NCI-H1417 treated with DMSO at 0.1 percent for 48 hours (cell line): ENCODE measurements around the gene AKT3.
"Not testable (repeated sequence)": the region's sequence is repeated elsewhere in the genome, so short reads cannot be mapped to it uniquely, and the experiment has no call there.

Source experiments
- DNase-seq: peaks from one replicate; lab custom pipeline; 2025; lab: John Stamatoyannopoulos, UW

The AKT3 gene

DNA sequence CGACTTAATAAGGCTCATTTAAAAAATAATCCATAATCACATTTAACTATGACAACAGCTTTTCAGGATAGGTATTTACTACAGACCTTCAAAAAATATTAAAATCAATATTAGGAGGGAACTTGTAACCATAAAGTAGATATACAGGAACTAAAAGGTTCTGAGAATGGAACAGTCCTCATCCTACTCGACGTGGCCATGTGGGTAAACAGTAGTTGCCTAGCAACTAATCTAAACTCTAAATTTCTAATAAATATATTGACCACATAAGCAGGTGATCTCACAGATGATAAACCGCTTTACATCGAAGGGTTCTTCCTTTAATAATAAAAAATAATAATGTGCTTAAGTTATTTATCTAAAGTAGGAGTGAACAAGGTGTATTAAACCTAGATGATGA is 7.9 kb downstream of the AKT3 start:
- no peak for DNase-seq

DNA sequence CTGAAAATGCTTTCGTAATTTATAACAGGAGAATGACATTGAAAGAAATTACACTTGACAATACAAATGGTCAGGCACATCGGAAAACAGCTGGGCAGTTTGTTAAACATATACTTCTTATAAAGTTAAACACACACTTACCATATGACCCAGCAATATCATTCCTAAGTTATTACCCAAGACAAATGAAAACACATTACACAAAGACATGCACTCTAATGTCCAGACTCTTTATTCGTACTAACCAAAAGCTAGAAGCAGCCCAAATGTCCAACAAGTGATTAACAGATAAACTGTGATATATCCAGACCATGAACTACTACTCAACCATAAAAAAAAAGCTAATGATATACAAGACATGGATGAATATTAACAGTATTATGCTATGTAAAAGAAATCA is 8.5 kb downstream of the AKT3 start:
- DNase-seq = no peak

GRCh38 chr1:243837907-243838535 is 12.0 kb downstream of the AKT3 start:
- DNase-seq = no peak

GRCh38 chr1:243834130-243834529 is 15.9 kb downstream of the AKT3 start:
- DNase-seq = no peak

DNA sequence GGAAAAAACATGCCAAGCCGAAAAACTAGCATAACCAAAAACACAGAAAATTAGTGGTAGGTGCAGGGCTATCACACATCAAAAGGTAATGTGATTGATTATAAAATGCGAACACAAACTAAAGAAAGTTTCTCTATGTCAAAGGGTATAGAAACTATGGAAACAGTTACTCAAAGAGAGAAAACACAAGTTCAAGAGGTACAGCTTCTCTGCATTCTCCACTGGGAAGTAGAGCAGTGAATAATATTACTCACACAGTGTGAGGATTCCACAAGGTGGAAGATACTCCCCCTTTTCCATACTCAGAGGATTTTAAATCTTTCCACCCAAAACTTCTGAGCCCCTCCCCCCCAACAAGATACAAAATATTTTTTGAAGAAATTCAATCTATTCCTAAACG is 18.6 kb downstream of the AKT3 start:
- no peak for DNase-seq

DNA sequence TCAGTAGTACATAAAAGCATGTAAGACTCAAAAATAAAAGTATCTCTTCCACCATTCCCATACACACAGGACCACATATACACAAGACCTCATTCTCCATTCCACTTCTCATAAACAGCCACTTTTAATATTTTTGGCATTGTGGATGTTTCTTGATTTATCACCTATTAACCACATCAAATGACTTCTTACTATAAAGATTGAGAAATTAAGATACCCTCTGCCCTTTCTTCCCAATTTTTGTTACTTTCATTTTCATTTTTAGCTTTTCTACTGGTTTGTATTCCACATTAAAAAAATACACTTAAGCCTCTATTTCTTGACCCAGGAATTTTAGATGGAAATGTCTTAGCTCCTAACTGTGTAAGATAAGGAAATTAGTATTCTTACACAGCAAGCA is 22.8 kb downstream of the AKT3 start:
- DNase-seq = no peak

DNA sequence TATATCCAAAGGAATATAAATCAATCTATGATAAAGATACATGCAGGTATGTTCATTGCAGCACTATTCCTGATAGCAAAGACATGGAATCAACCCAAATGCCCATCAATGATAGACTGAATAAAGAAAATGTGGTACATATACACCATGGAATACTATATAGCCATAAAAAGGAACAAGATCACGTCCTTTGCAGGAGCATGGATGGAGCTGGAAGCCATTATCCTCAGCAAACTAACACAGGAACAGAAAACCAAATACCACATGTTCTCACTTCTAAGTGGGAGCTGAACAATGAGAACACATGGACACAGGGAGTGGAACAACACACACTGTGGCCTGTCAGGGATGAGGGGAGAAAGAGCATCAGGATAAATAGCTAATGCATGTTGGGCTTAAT is 25.1 kb downstream of the AKT3 start:
- not testable (repeated sequence) for DNase-seq

DNA sequence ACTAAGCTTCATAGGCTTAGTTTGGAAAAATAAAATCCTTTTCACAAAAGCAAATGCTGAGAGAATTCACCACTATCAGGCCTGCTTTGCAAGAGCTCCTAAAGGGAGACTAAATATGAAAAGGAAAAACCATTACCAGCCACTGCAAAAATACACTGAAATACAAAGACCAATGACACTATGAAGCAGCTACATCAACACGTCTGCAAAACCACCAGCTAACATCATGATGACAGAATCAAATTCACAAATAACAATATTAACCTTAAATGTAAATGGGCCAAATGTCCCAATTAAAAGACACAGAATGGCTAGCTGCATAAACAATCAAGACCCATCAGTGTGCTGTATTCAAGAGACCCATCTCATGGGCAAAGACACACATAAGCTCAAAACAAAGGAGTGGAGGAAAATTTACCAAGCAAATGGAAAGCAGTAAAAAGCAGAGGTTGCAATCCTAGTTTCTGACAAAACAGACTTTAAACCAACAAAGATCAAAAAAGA is 28.8 kb downstream of the AKT3 start:
- no peak for DNase-seq

GRCh38 chr1:243819438-243819839 is 30.6 kb downstream of the AKT3 start:
- no peak for DNase-seq

DNA sequence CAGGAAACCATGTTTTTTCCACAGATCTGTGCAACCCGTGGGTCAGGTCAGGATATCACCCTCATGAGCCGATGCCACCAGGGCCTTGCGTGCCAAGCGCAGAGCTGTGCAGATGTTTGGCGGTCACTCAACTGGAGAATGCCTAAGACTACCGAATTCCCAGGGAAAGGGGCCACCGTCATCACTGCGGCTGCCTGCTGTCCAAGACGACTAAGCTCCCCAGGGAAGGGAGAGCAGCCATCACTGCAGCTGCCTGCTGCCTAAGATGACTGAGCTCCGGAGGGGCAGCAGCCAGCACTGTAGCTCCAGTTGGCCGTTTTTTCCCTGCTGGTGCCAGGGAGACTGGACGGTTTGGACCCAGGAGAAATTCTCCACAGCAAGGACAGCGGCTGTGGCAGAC is 31.1 kb downstream of the AKT3 start:
- DNase-seq = no peak

DNA sequence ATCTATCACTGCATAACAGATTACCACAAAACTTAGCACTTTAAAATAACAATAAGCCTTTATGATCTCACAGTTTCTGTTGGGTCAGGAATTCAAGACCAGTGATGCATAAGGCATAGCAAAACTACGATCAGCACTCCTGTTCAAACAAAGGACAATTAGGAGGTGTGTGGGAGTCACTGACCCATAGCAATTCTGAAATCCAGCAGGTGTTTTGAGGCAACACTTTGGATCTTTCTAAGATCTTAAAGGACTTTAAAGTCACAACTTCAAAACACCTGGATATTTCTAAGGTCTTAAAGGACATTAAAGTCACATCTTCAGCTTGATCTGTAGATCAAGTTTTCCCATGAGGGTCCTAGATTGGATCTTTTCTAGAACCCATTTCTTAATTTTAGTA is 35.3 kb downstream of the AKT3 start:
- DNase-seq = no peak

DNA sequence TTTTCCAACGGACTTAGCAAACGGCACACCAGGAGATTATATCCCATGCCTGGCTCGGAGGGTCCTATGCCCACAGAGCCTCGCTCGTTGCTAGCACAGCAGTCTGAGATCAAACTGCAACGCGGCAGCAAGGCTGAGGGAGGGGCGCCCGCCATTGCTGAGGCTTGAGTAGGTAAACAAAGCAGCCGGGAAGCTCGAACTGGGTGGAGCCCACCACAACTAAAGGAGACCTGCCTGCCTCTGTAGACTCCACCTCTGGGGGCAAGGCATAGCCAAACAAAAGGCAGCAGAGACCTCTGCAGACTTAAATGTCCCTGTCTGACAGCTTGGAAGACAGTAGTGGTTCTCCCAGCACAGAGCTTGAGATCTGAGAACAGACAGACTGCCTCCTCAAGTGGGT is 42.7 kb downstream of the AKT3 start:
- DNase-seq = not testable (repeated sequence)

DNA sequence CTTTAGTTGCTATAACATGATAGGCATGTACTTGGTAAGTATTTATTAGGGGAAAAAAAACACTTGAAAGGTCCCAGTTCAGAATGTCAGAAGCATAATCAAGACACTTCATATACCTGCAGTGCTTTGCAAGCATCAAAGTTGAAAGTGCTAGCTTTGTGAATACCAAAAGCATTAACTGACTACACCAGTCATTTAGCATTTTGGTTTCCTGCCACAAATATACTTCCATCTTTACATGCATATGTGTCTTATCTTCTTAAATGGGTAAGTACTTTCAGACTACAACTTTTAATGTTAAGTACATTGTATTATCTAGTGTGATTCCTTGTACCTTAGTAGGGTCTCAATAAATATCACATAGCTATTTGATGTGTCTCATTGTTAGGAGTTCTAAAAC is 43.7 kb downstream of the AKT3 start:
- DNase-seq = no peak

GRCh38 chr1:243802736-243803135 is 47.3 kb downstream of the AKT3 start:
- DNase-seq = no peak

DNA sequence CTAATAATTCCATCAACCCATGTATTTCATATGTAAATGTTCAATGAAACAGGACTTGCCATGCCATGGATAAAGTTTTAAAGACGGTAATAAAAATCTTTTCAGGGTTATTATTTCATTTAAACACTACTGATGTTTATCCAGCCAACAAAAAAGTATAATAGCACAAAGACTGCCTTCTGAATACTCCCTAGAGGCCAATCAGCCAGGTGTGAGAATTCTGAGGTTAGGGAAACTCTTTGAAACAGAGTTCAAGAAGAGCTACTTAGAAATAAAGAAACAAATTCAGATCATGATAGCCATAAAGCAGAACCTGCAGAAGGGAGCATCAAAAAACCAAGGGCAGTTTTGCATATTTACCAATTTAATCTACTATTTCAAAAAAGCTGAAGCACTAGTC is 48.7 kb downstream of the AKT3 start:
- DNase-seq = no peak

DNA sequence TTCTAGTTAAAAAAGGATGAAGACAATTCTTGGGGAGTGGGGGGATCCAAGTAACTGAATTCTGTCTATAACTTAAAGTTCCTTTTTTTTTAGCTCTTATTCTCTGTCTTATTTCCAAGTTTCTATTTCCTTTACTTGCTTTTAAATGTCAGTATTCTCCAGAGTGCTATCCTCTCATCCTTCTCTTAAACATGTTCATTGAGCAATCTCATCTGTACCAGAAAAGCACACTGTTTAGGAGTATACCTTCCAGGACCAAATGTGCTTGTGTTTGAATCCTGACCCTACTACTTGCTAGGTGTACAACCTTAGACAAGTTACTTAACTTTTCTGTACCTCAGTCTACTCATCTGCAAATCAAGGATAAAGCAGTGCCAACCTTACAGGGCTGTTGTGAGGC is 50.1 kb downstream of the AKT3 start:
- DNase-seq = no peak

DNA sequence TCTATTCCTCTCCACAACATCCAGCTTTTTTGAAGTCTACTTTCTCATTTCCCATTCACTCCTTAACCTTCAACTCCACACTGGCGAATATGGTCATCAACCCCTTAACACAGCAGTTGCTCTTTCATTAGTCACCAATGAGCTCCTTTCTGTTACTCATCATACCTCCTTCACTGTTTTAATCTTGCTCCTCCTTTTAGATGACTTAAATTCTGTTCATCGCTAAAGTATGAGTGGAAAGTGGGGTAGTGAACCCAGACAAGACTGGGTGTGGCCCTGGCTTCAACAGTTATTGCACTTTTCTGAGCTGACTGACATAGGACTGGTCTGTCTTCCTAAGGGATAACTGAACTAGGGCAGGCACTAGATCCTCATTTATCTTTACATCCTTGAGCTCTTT is 51.3 kb downstream of the AKT3 start:
- no peak for DNase-seq

GRCh38 chr1:243796016-243796415 is 54.0 kb downstream of the AKT3 start:
- no peak for DNase-seq

- DNase-seq = no peak
Measured at GRCh38 chr1:243793298-243793697, 56.7 kb downstream of the AKT3 start.

DNA sequence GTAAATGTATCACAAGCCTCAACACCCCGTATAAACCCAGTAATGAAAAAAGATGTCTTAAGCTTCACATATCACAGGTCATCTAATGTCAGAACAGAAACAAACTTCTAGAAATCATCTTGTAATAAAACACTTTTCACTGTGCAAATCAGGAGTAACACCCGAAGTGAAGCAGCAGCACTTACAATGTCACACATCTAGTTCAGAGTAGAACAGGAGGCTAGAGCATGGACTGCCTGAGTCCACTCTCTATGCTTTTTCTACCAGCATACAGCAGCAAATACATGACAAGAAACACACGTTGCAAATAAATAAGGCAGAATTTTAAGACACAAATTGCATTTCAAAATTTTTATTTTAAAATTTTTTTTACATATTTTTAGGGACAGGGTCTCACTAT is 57.2 kb downstream of the AKT3 start:
- no peak for DNase-seq

GRCh38 chr1:243792401-243792800 is 57.6 kb downstream of the AKT3 start:
- DNase-seq = no peak

- no peak for DNase-seq
Measured at GRCh38 chr1:243791586-243792267, 58.3 kb downstream of the AKT3 start.

DNA sequence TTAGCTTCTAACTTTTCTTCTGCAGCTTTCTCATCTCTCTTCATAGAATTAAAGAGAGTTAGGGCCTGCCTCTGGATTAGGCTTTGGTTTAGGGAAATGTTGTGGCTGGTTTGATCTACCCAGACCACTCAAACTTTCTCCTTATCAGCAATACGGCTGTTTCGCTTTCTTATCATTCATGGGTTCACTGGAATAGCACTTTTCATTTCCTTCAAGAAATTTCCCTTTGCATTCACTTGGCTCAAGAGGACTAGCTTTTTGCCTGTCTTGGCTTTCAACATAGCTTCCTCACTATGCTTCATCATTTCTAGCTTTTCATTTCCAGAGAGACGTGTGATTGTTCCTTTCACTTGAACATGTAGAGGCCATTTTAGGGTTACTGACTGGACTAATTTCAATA is 59.6 kb downstream of the AKT3 start:
- no peak for DNase-seq

GRCh38 chr1:243786531-243786930 is 63.5 kb downstream of the AKT3 start:
- no peak for DNase-seq
